HepG2 (cell line): ENCODE results near the gene SDCCAG8. TPM values are rescaled to one million over a fixed set of nuclear protein-coding genes. Genes with fewer than 3 reads are reported as not detected.

Experiments used
- ATAC-seq: fragments of 200-7000 bp; cut with Tn5 transposase; 3 replicates; pipeline ENCODE4 v1.9.1; 2020; ENCODE audit warnings: mild to moderate bottlenecking, moderate library complexity
- BruUV-seq: library from RNA; stranded (reverse); fragments of 400-500 nt; replicated peaks from 2 replicates; lab custom pipeline; 2021; lab: Mats Ljungman, UMichigan
- CTCF ChIA-PET: fragments of 300-600 bp; formaldehyde crosslinking; extraction: SDS; loops from one replicate; lab custom pipeline; 2021; ENCODE audit warnings: low total read pairs, inconsistent platforms, low intra/inter-chr PET ratio; lab: Yijun Ruan, JAX
- POLR2A ChIA-PET: fragments of 350-600 bp; sonication (Branson Sonifier 250); formaldehyde crosslinking; loops from one replicate; lab custom pipeline; 2020; ENCODE audit warnings: antibody characterized with exemption, inconsistent platforms; lab: Yijun Ruan, JAX
- DNase-seq: peaks from one replicate; pipeline ENCODE4 v3.0.0-alpha.2; 2015; ENCODE audit warnings: low spot score
- FAIRE-seq: peaks from 3 replicates; lab custom pipeline; 2011; peaks lifted over from hg19 to GRCh38; lab: Jason Lieb, UNC
- H2AFZ ChIP-seq: one replicate; pipeline ENCODE4 v1.6.1; 2011; ENCODE audit warnings: low read length, inconsistent platforms
- H3K27ac ChIP-seq: fragments of 300-600 bp; 3 replicates; pipeline ENCODE4 v1.8.0; 2011; ENCODE audit warnings: mixed run types, mild to moderate bottlenecking, mixed read lengths, low read length, inconsistent platforms; ENCODE audit not compliant: insufficient read depth; ENCODE audit errors: extremely low read length
- H3K27me3 ChIP-seq, 2 experiments: fragments of 200-600 bp in 1 of 2; 2 replicates in 1 of 2; 3 replicates in 1 of 2; pipeline versions ENCODE4 v1.6.0 to v1.8.0; 2011; ENCODE audit warnings: low read length in 2 of 2, mild to moderate bottlenecking in 2 of 2, moderate library complexity in 2 of 2, inconsistent platforms in 1 of 2; ENCODE audit not compliant: insufficient read depth in 2 of 2, control insufficient read depth in 1 of 2
- H3K36me3 ChIP-seq, 2 experiments: fragments of 200-600 bp in 1 of 2; replicated peaks in 1 of 2; 2 replicates in 1 of 2; 3 replicates in 1 of 2; pipeline versions ENCODE4 v1.5.1 to v1.8.0; 2011; ENCODE audit warnings: low read length in 2 of 2, inconsistent platforms in 1 of 2; ENCODE audit not compliant: insufficient read depth in 2 of 2, control insufficient read depth in 1 of 2
- H3K4me1 ChIP-seq: 2 replicates; pipeline ENCODE4 v1.5.1; 2012; ENCODE audit warnings: low read length, inconsistent platforms; ENCODE audit not compliant: insufficient read depth
- H3K4me2 ChIP-seq: 2 replicates; pipeline ENCODE4 v1.6.0; 2011; ENCODE audit warnings: low read depth, low read length, inconsistent platforms
- H3K4me3 ChIP-seq, 3 experiments: fragments of 200-600 bp in 1 of 3; sonication (generic), shearing (Covaris generic) in 1 of 3; replicated peaks in 1 of 3; 2 replicates each; pipeline ENCODE4 v1.5.1; 2011 to 2016; ENCODE audit warnings: low read length in 3 of 3, inconsistent platforms in 2 of 3, low read depth in 2 of 3, mild to moderate bottlenecking in 2 of 3, control low read depth in 1 of 3, mixed read lengths in 1 of 3; ENCODE audit not compliant: insufficient read depth in 1 of 3
- H3K79me2 ChIP-seq: one replicate; pipeline ENCODE4 v1.6.1; 2011; ENCODE audit warnings: low read length, inconsistent platforms; ENCODE audit not compliant: insufficient read depth
- H3K9ac ChIP-seq: 2 replicates; pipeline ENCODE4 v1.6.0; 2011; ENCODE audit warnings: mild to moderate bottlenecking, low read depth, low read length, inconsistent platforms; ENCODE audit not compliant: insufficient read depth
- H3K9me3 ChIP-seq: 2 replicates; pipeline ENCODE4 v1.5.1; 2012; ENCODE audit warnings: mild to moderate bottlenecking, low read length
- H4K20me1 ChIP-seq: 2 replicates; pipeline ENCODE4 v1.6.0; 2011; ENCODE audit warnings: inconsistent platforms, mild to moderate bottlenecking, low read length, moderate library complexity; ENCODE audit not compliant: insufficient read depth
- EED ChIP-seq: sonication (generic); formaldehyde crosslinking; IDR thresholded peaks from 2 replicates; pipeline ENCODE4 v1.5.0; 2020; ENCODE audit warnings: mild to moderate bottlenecking, missing genetic modification reagents
- GATAD2A ChIP-seq: IDR thresholded peaks from 2 replicates; pipeline ENCODE4 v1.6.1; 2016
- KAT2B ChIP-seq: fragments of 150-350 bp; IDR thresholded peaks from 2 replicates; pipeline ENCODE4 v1.6.1; 2014; ENCODE audit warnings: low read depth, low read length, borderline replicate concordance
- MIER2 ChIP-seq: IDR thresholded peaks from 2 replicates; pipeline ENCODE4 v1.6.1; 2016; ENCODE audit warnings: missing biosample characterization, missing genetic modification reagents
- RBFOX2 ChIP-seq: fragments of 200-400 bp; formaldehyde crosslinking; IDR thresholded peaks from 2 replicates; pipeline ENCODE4 v1.6.1; 2017; ENCODE audit warnings: low read depth, mild to moderate bottlenecking, low read length
- SMAD3 ChIP-seq: sonication (generic); formaldehyde crosslinking; IDR thresholded peaks from 2 replicates; pipeline ENCODE4 v1.4.0; 2020; ENCODE audit warnings: missing genetic modification reagents
- ZNF101 ChIP-seq: sonication (generic); formaldehyde crosslinking; IDR thresholded peaks from 2 replicates; pipeline ENCODE4 v1.4.0; 2020; ENCODE audit warnings: mild to moderate bottlenecking, low read depth, missing genetic modification reagents, borderline replicate concordance
- WGBS: methylation state at CpG from one replicate; pipeline ENCODE4 v1.1.6; 2017; ENCODE audit warnings: low lambda C conversion rate; 5-methylcytosine and 5-hydroxymethylcytosine counted together
- in situ Hi-C: cut with HindIII; loops from 2 replicates; pipeline ENCODE4 v1.10.0; 2017; ENCODE audit warnings: low pct_unique_long_range_greater_than_20kb; ENCODE audit not compliant: extremely low pct_ligation_motif_present
- intact Hi-C: fragments of 100-400 bp; cut with micrococcal nuclease; formaldehyde crosslinking; loops from one replicate; pipeline ENCODE4 v1.10.0; 2022; ENCODE audit not compliant: unreplicated experiment
- polyA plus RNA-seq, 8 experiments: library from polyadenylated mRNA; depleted of rRNA in 3 of 8; stranded (reverse) in 7 of 8; unstranded in 1 of 8; fragments of >200 nt; fragmentation: Illumina TruSeq in 4 of 8; extraction: Trizol in 4 of 8; gene quantifications; 2 replicates each; pipeline versions ENCODE4 v1.2.1 to v1.2.3, GENCODE V29; 2011 to 2016; ENCODE audit warnings: low read depth in 4 of 8, missing spikeins in 1 of 8, mixed read lengths in 1 of 8; ENCODE audit not compliant: insufficient read depth in 1 of 8
- total RNA-seq, 5 experiments: library from RNA; depleted of rRNA; stranded (reverse); fragments of >200 nt; fragmentation: Illumina TruSeq; extraction: Trizol; gene quantifications; 2 replicates each; pipeline ENCODE4 v1.2.3, GENCODE V29; 2016; ENCODE audit warnings: low read depth in 1 of 5
- TF ChIP-seq, protein P1 (sequence below): IDR thresholded peaks from 2 replicates; pipeline ENCODE4 v1.6.1; 2016
- TF ChIP-seq, protein P2 (sequence below): IDR thresholded peaks from 2 replicates; pipeline ENCODE4 v1.6.1; 2016; ENCODE audit warnings: mild to moderate bottlenecking, missing biosample characterization, missing genetic modification reagents

The SDCCAG8 gene
- total and polyA plus RNA-seq, 2 of the 13 experiments (the other 11 are each of a cell fraction or from before 2014, with no cell fraction given): 9.5 to 13.4 TPM

GRCh38 chr1:243465081-243465480 is 209.2 kb downstream of the SDCCAG8 start:
- BruUV-seq: no TSS peak
- 93% methylated on average over 5 of the region's 5 CpGs for WGBS
- ATAC-seq: no peak
- in situ Hi-C loops: no loop called here
- no peaks in the 10 kb centered on the region for H3K36me3 ChIP-seq
- H3K9me3 ChIP-seq: no peaks in the 10 kb centered on the region
- no peak overlapping the region for H2AFZ ChIP-seq
- no peaks in the 10 kb centered on the region for H4K20me1 ChIP-seq
- no peak overlapping the region for H3K9ac ChIP-seq
- H3K27ac ChIP-seq: no peak overlapping the region
- H3K4me1 ChIP-seq: no peaks in the 10 kb centered on the region
- TF ChIP-seq GATAD2A (no peak), ZNF101 (CRISPR knock-in tag) (no peak), EED (CRISPR knock-in tag) (no peak), RBFOX2 (no peak), MIER2 (CRISPR knock-in tag) (no peak), KAT2B (no peak), SMAD3 (CRISPR knock-in tag) (no peak)
- TF ChIP-seq, protein P1, sequence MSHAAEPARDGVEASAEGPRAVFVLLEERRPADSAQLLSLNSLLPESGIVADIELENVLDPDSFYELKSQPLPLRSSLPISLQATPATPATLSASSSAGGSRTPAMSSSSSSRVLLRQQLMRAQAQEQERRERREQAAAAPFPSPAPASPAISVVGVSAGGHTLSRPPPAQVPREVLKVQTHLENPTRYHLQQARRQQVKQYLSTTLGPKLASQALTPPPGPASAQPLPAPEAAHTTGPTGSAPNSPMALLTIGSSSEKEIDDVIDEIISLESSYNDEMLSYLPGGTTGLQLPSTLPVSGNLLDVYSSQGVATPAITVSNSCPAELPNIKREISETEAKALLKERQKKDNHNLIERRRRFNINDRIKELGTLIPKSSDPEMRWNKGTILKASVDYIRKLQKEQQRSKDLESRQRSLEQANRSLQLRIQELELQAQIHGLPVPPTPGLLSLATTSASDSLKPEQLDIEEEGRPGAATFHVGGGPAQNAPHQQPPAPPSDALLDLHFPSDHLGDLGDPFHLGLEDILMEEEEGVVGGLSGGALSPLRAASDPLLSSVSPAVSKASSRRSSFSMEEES (CRISPR knock-in tag): no peak
- TF ChIP-seq, protein P2, sequence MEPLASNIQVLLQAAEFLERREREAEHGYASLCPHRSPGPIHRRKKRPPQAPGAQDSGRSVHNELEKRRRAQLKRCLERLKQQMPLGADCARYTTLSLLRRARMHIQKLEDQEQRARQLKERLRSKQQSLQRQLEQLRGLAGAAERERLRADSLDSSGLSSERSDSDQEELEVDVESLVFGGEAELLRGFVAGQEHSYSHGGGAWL (CRISPR knock-in tag): no peak
- TF ChIP-seq, all 625 proteins: peak for 0
- Histone ChIP-seq H3K4me3 (no peak overlapping the region), H3K79me2 (no peaks in the 10 kb centered on the region), H3K27me3 (no peaks in the 10 kb centered on the region; a peak in 1 of 5 replicates), H3K4me2 (no peak overlapping the region)
- no peak for FAIRE-seq
- ChIA-PET CTCF (no interaction called here), POLR2A (no interaction called here)
- intact Hi-C loops: no loop called here
- no peak for DNase-seq
